GM19023 (cell line): ENCODE measurements around the gene GAB1.
"Not testable (repeated sequence)": the region's sequence is repeated elsewhere in the genome, so short reads cannot be mapped to it uniquely, and the experiment has no call there.

Experiments
- ATAC-seq: cut with Tn5 transposase; IDR thresholded peaks from one replicate; pipeline ENCODE4 v1.9.1; 2021; ENCODE audit warnings: mild to moderate bottlenecking, moderate library complexity; ENCODE audit not compliant: unreplicated experiment

GAB1 gene

GRCh38 chr4:143337600-143338287 lies 1.1 kb downstream of the GAB1 start:
- no peak for ATAC-seq

DNA sequence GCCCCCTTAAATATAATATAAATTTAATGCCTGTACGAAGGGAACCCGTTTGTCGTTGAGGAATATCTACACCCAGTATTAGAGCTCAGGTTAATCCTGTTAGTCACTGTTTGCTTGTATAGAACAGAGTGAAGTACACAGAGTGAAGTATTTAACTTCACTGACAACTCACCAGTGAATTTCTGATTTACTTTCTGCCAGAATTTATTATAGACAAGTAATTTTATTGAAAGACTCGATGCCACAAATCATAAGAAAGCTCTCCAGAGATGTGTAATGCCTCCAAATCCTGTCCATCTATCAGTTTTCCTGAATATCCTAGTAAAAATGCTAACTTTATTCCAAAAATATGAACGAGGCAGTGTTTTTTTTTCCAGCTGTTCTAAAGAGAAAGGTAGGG lies 1.6 kb downstream of the GAB1 start:
- no peak for ATAC-seq

DNA sequence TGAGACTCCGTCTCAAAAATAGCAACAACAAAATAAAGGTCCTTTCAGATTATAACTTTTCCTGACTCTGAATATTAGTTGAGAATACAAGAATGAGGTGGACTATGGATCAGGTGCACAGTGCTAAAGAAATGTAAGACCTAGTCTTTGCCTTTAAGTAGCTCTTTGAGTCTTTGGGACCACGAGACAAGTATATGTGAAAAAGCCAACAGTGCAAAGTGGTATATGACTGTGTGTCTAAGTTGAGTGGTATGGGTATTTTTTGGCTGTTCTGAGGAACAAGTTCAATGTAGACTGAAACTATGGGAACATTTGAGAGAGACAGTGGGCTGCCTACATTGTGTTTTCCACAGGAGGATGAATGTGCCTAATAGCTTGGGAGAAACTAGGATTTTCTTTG lies 2.8 kb downstream of the GAB1 start:
- no peak for ATAC-seq

DNA sequence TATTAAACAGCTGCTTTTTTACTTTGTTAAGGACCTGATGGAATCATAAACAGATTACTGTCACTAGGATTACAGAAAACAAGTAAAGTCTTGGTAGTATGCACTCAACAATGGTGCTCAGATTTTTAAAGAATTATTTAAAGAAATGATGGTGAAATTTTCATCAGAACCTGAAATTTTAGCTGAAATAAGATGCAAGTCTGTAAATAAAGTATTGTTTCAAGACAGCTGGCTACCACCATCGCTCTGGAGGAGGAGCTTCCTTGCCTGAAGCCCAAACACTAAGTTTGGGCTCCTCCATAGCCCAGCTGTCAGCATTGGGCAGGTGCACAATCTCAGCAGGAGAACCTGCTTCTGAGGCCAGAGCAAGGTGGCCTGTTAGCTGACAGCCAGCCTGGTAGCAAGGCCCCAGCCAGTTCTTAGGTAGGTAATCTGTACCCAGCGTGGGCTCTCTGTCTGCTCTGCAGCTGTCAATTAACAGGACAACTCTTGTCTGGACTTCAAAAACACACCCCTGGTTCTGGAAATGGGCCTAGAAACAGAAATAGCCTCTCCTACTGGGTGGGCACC lies 4.6 kb downstream of the GAB1 start:
- ATAC-seq: no peak

DNA sequence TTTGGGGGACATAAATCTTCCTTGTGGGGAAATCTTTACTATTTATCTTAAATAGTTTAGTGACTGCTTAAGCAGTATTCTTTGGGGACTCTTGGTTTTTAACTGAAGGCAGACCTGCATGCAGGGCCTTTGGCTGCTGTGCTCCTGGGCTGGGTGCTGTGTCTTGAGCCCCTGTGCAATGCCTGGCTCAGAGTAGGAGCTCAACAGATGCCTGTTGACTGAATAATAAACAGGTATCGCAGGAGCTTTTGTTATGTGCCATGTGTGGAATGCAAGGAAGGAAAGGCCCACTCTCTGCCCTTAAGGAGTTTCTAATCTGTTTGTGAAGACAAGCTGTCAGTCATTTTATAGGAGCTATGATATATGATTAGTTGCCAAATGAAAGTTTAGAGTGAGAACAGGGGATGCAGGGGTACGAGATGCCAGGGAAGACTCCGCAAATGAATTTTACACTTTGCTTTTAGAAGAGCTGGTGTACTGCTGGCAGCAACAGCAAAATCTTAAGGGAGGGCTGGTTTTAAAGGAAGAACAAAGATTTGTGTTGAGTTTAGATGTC lies 6.7 kb downstream of the GAB1 start:
- no peak for ATAC-seq

- no peak for ATAC-seq
Observed at GRCh38 chr4:143344041-143344440, 7.4 kb downstream of the GAB1 start.

DNA sequence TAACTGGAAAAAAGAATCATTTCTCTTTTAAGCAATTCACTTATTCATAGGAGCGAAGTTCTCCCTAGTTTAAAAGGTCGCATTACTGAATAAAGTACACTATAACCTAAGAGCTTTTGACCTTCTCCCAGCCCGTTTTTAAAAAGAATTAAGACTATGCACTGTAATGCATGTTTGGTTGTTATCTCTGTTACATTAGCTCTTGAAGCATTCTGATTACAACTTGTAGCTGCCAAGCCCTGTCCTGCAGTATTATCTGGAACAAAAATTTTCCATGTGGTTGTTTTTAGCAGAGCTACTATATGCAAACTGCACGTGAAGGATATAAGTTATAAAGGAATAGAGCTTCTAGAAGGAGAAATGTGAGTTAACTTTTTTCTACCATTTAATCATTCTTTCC lies 8.1 kb downstream of the GAB1 start:
- ATAC-seq: no peak

DNA sequence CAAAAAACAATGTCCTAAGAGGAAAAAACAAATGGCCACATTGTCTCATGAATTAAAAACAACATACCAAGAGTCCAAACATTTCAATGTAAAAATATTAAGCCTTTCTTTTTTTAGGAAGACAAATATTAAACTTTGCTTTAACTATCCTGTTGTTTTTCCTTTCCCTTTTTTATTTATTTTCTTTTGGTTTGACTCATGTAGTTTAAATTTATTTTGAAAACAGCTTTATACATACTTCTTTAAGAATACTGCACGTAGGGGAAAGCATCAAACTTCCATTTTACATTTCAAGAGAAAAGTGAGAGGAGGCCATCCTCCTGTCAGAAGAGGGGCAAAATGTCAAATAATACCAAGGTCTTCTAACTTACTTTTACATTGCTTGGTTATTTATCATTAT lies 8.7 kb downstream of the GAB1 start:
- no peak for ATAC-seq

DNA sequence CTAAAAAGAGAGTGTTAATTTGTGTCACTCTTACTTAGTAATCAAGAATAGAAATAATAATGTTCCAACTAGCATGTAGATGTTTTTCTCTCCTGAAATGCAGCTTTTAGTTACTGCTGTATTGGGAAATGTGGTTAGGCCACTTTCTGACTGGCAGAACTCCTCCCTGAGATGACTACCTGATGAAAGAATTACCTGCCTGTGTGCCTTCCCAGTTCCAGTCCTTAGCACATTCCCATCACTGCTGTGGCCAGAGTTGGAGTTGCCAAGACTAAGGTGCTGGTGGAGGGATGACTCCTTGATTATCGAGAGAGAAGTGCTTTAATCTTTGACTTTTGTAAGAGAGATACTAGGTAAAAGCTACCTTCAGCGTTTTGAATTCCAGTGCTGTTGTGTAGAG lies 9.5 kb downstream of the GAB1 start:
- ATAC-seq: no peak

DNA sequence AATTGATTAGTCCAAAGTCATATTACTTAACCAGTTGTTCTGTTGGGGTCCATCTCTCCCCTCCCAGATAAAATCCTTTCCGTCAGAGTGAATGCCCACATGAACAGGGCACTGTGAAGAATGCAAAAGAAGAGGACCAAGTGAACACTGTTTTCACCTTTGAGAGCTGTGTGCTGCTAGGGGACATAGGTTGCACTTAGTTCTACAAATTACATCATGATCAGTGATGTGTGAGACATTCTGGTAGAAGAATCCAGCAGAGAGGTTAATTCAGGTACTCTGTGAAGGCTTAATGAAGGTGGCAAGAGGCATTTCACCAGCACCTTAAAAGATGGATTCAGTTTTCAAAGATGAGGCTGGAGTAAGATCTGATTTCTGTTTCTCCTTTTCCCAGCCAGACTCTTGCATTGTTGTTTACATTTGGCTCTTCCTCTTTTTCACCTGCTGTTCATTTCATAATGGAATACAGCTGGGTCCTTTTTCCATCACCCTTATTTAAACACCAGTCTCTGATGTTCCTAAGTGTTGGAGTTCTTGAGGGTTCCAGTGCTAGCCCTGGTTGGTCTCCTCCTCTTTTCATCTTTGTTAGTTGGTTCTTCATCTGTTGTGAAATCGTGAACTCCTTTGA lies 10.9 kb downstream of the GAB1 start:
- ATAC-seq: no peak

DNA sequence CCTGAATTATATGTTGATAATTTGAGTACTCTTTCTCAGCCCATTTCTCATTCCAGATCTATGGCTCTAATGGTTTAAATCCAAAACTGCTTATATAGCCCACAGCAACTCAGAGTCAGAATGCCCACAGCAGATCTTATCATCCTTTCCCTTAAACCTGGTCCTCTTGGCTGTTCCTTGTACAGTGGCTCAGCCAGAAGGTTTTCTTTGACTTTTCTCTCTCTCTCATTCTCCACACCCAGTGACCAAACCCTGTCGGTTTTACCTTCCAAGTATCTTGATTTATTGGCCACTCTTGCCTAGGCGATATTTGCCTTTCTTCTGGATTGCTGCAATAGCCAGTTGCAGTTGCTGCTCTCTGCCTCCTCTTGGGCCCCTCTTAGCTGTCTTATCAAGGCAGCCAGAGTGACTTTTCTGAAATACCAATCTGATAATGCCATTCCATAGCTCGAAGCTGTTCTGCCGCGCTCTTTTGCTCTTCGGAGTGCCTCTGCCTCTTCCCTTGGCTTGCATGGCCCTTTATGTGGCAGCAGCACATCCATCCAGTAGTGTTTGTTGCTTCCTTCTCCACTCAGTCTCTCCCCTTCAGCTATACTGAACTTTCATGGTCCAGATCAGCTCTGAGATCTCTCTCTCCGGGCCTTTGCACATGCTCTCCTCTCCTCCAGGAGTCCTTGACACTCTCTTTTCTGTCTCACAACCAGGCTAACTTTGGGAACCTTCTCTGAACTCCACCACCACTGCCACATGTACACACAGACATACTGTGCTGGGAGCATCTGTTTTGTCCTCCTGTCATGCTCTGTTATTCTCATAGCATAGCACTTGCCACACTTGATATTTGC lies 11.8 kb downstream of the GAB1 start:
- no peak for ATAC-seq

DNA sequence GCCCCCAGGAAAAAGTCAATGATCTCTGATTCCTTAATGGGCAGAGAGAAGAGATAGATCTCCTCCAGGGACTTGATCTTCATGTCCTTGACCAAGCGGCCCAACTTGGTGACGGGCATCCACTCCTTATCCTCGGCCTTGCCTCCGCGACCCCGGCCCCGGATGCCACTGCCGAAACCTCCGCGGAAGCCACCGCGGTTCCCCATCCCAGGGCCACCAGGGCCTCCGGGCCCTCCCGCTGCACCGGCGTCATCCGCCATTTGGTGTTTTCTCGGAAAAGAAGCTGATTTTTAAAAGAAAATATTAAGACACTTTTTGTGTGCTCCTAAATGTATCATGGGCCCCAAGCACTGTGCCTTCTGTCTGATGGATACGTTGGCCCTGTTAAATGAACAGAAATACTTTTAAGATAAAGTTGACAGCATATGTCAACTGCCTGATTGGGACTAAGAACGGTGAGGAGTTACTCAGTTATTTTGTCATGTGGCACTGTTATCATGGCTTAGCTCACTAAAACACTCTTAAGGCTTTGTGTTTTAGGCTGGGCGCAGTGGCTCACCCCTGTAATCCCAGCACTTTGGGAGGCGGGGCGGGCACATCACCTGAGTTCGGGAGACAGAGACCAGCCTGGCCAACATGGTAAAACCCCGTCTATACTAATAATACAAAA lies 13.3 kb downstream of the GAB1 start:
- not testable (repeated sequence) for ATAC-seq

- no peak for ATAC-seq
Observed at GRCh38 chr4:143351149-143351691, 14.5 kb downstream of the GAB1 start.

GRCh38 chr4:143351774-143352451 lies 15.2 kb downstream of the GAB1 start:
- no peak for ATAC-seq

- no peak for ATAC-seq
Observed at GRCh38 chr4:143352720-143353119, 16.0 kb downstream of the GAB1 start.

DNA sequence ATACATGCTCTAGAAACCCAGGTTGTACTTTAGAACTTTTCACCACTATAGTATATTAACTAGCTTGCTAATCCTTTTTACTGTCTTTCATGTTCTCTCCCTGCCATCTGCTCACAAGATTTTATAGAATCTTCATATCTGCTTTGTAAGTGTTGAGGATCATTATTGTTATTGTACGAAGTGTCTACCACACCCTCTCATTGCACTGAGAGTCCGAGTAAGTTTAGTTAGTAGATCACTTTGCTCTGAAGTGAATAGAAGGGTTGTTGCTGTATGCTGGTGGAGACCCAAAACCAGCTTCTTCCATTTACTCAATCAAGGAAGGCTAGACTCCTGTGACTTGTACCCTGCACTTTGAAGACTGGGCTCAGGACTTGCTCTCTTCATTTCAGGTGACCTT lies 17.1 kb downstream of the GAB1 start:
- ATAC-seq: no peak

DNA sequence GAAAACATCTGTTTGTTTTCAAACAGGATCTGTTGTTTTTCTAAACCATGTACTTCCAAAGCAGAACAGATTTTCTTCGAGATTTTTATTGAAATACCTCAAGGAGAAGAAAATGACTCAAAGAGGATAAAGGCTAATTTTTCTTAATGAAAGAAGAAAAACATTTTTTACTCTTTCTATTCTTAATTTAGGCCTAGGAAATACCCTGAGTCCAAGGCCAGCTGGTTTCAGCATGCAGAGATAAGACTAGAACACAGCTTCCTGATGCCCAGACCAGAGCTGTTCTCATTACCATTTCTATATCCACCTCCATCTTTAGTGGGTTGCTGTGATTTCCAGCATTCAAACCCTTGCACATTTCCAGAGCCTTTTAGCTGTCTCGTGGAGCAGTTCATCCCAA lies 18.3 kb downstream of the GAB1 start:
- peak; percentile 27 for ATAC-seq

DNA sequence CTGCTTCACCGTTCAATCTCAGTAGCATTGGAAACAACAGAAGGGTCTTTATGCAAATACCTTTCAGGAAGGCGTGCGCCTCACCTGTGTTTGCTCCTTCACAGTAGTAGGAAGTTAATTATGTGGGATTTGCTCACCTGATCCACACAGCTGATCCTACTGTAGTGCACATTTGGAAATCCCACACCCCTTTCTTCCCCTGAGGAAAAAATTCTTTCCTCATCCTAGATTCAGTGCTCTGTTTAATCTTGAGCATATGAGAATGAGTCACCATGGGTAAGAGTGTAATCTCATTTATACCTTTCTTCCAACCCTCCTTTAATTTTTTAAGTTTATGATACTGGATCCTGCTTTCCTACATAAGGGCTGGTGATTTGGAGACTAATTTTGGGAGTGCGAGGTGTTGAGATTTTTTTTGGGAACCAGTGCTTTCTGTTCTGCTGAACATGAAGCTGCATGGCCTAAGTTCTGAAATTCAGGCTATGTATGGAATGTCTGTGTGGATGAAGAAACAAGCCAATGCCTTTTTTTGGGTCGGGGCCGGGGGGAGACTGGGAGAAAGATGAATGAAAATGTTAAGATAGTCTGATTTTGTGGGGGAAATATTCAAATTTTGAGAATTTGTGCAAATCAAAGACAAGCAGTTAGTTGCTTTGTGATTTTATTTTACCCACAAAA lies 19.0 kb downstream of the GAB1 start:
- ATAC-seq: no peak

GRCh38 chr4:143356493-143356892 lies 19.8 kb downstream of the GAB1 start:
- no peak for ATAC-seq
